Fibroblast of lung (primary cell): ENCODE data around the gene BCL2.

Source experiments
- EZH2 ChIP-seq: IDR thresholded peaks from 2 replicates; pipeline ENCODE4 v1.5.1; 2012; ENCODE audit warnings: low read length, control low read depth, mild to moderate bottlenecking; ENCODE audit errors: missing control alignments
- TF ChIP-seq, protein P1 (sequence below), 2 donors: IDR thresholded peaks in 1 of 2; conservative IDR thresholded peaks in 1 of 2; 1 replicate in 1 of 2; 2 replicates in 1 of 2; pipeline ENCODE4 v1.5.1; 2011 to 2012; ENCODE audit warnings: low read length in 2 of 2, control low read depth in 1 of 2, inconsistent platforms in 1 of 2, low read depth in 1 of 2, mild to moderate bottlenecking in 1 of 2

DNA sequence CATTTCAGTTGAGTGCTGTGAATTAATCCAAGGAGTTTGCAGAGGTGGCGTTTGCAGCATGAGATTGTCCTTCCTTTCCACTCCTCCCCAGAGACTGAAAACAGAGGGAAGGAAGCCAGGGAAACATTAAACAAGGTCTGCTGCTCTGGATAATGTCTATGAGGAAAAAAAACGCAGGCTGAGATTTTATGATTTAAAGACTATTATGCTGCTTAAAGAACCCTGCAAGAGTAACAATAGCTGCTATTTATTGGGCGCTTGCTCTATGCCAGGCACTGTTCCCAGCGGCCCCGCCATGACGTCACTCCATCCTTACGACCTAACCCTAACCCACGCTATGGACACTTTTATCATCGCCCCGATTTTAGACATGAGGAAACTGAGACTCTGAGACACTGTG lies 222.4 kb downstream of the BCL2 start:
- TF ChIP-seq EZH2 = no peak
- TF ChIP-seq, protein P1, sequence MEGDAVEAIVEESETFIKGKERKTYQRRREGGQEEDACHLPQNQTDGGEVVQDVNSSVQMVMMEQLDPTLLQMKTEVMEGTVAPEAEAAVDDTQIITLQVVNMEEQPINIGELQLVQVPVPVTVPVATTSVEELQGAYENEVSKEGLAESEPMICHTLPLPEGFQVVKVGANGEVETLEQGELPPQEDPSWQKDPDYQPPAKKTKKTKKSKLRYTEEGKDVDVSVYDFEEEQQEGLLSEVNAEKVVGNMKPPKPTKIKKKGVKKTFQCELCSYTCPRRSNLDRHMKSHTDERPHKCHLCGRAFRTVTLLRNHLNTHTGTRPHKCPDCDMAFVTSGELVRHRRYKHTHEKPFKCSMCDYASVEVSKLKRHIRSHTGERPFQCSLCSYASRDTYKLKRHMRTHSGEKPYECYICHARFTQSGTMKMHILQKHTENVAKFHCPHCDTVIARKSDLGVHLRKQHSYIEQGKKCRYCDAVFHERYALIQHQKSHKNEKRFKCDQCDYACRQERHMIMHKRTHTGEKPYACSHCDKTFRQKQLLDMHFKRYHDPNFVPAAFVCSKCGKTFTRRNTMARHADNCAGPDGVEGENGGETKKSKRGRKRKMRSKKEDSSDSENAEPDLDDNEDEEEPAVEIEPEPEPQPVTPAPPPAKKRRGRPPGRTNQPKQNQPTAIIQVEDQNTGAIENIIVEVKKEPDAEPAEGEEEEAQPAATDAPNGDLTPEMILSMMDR (conservative IDR thresholded peaks at IDR 0.05 in 1 of 2, IDR thresholded peaks at IDR 0.05 in 1 of 2; ENCODE audit: low read depth in 1 of 2, low read length in 2 of 2) = no peak
